Measurements from ENCODE around the gene SEMA3C.

Gene SEMA3C

GRCh38 chr7:80783678-80784327 is 135.0 kb downstream of the SEMA3C start:
- Mint-ChIP-seq H3K27ac (no peak overlapping the region), H3K36me3 (no peaks in the 10 kb centered on the region)

DNA sequence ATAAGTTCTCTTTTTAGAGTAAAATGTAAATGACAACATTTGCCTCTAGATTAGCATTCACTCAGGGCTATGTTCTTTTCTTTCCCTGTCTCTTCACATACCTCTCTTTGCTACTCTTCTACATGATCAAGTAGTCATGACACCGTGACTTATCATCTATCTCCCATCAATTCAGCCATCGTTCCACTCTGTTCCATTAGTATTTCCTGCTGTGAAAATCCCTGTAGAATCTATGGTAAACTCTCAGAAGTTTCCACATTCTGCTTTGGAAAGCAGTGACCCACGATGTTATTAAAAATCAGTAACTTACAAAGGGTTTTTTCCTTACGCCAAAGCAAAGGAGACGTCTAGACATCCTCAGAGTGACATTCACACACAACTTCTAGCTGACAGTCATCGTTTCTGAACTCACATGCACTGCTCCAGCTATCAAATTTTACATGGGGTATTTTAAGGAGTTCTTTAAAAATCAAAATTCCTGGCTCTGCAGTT is 135.6 kb downstream of the SEMA3C start:
- H3K4me3 Mint-ChIP-seq: no peak overlapping the region
- CTCF ChIA-PET: no interaction called here
- no peaks in the 10 kb centered on the region for H3K4me1 Mint-ChIP-seq
- DNase-seq: no peak
- H3K36me3 Mint-ChIP-seq: no peaks in the 10 kb centered on the region
- no peaks in the 10 kb centered on the region for H3K27me3 Mint-ChIP-seq
- H3K9me3 Mint-ChIP-seq: no peaks in the 10 kb centered on the region
- no peak overlapping the region for H3K27ac Mint-ChIP-seq

More at GRCh38 chr7:80783678-80784327, 135.0 kb downstream of the SEMA3C start:
- no peaks in the 10 kb centered on the region for H3K9me3 Mint-ChIP-seq
- H3K4me3 Mint-ChIP-seq: no peak overlapping the region
- H3K27me3 Mint-ChIP-seq: no peaks in the 10 kb centered on the region
- H3K4me1 Mint-ChIP-seq: no peaks in the 10 kb centered on the region
- CTCF ChIA-PET: no interaction called here
- DNase-seq: no peak

DNA sequence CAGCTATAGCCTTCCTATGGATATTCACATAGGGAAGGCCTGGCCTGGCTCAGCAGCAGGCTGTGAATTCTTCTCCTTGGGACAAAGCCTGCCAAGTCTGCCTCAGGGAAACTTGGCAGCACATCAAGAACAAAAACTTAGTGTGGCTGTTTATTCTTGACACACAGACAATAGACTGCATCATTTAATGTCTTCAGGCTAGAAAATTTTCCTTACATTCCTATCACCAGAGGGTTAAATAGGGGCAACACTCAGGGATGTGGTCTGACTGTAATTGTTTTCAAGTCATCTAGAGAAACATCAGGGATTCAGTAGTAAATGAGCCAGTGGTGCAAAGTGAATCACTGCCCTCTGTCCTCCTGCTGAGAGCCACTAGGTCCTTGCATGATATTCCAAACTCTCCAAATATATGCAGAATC is 137.3 kb downstream of the SEMA3C start:
- no peak overlapping the region for H3K27ac Mint-ChIP-seq
- no peaks in the 10 kb centered on the region for H3K9me3 Mint-ChIP-seq
- H3K36me3 Mint-ChIP-seq: no peaks in the 10 kb centered on the region
- CTCF ChIA-PET: no interaction called here
- H3K4me3 Mint-ChIP-seq: no peak overlapping the region
- H3K27me3 Mint-ChIP-seq: no peaks in the 10 kb centered on the region
- no peaks in the 10 kb centered on the region for H3K4me1 Mint-ChIP-seq
- no peak for DNase-seq

DNA sequence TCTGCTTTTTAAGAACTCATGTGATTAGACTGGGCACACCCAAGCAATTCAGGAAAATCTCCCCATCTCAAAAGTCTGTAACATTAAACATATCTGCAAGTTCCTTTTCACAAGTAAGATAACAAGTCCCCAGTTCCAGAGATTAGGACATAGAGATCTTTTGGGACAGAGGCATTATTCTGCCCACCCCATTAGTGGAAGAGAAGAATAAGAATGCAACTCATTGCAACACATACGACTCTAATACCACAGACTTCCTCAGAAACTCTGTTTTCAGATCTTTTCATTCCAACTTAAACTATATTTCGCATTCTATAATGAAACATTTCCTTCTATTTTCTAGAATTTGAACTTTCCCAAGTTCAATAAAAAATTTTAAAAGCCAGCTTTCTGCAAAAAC is 137.7 kb downstream of the SEMA3C start:
- H3K9me3 Mint-ChIP-seq: no peaks in the 10 kb centered on the region
- H3K4me3 Mint-ChIP-seq: no peak overlapping the region
- no peaks in the 10 kb centered on the region for H3K4me1 Mint-ChIP-seq
- CTCF ChIA-PET: no interaction called here
- no peaks in the 10 kb centered on the region for H3K27me3 Mint-ChIP-seq
- H3K36me3 Mint-ChIP-seq: no peaks in the 10 kb centered on the region
- DNase-seq: no peak
- H3K27ac Mint-ChIP-seq: no peak overlapping the region

GRCh38 chr7:80779456-80779855 is 139.4 kb downstream of the SEMA3C start:
- CTCF ChIA-PET: no interaction called here
- no peaks in the 10 kb centered on the region for H3K36me3 Mint-ChIP-seq
- no peak overlapping the region for H3K4me3 Mint-ChIP-seq
- no peak overlapping the region for H3K27ac Mint-ChIP-seq
- no peak for DNase-seq
- H3K9me3 Mint-ChIP-seq: no peaks in the 10 kb centered on the region
- H3K27me3 Mint-ChIP-seq: no peaks in the 10 kb centered on the region
- no peaks in the 10 kb centered on the region for H3K4me1 Mint-ChIP-seq

DNA sequence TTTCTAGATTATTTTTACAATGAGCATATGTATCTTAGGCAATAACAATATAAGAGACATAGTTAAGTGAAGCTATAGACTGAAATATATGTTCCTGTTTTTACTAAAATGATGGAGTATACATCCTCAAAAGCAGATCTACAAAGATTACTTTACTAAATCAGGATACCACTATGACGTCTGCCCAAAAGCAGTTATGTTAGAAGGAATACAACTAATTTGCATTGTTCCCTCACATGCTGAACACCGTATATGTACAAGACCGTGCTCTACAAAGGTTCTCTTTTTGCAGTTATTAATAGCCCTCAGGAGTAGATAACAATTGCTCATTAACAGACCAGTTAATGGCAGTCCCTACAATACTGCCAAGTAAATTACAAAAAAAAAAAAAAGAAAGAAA is 143.0 kb downstream of the SEMA3C start:
- DNase-seq: no peak
- Mint-ChIP-seq H3K4me1 (no peaks in the 10 kb centered on the region), H3K27ac (no peak overlapping the region), H3K4me3 (no peak overlapping the region), H3K9me3 (no peaks in the 10 kb centered on the region), H3K27me3 (no peaks in the 10 kb centered on the region), H3K36me3 (no peaks in the 10 kb centered on the region)
- CTCF ChIA-PET: interaction anchor here (0.5 kb wide), 1 partner anchor 874 kb away, joined by 4 read pairs; no protein-coding TSS in a partner anchor

DNA sequence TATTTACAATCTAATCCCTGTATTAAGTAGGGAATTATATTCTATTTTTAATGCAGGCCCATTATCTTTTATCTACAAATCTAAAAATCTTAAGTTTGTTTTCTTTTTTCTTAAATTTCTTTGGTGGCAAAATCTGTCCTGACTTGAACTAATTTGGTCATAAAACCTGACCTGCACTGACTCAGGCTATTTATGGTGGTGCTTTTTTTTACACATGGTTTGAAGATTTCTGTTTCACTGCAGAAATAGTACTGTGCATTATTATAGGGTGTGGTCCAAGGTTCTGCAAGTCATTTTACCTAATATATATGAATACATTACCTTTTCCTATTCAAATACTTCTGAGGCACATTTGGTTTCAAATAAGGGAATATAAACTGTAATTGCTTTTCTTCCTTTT is 143.4 kb downstream of the SEMA3C start:
- Mint-ChIP-seq H3K27ac (no peak overlapping the region), H3K4me1 (no peaks in the 10 kb centered on the region), H3K4me3 (no peak overlapping the region), H3K27me3 (no peaks in the 10 kb centered on the region), H3K9me3 (no peaks in the 10 kb centered on the region), H3K36me3 (no peaks in the 10 kb centered on the region)
- CTCF ChIA-PET: no interaction called here
- DNase-seq: no peak

GRCh38 chr7:80774843-80775242 is 144.0 kb downstream of the SEMA3C start:
- no peak overlapping the region for H3K27ac Mint-ChIP-seq
- CTCF ChIA-PET: no interaction called here

DNA sequence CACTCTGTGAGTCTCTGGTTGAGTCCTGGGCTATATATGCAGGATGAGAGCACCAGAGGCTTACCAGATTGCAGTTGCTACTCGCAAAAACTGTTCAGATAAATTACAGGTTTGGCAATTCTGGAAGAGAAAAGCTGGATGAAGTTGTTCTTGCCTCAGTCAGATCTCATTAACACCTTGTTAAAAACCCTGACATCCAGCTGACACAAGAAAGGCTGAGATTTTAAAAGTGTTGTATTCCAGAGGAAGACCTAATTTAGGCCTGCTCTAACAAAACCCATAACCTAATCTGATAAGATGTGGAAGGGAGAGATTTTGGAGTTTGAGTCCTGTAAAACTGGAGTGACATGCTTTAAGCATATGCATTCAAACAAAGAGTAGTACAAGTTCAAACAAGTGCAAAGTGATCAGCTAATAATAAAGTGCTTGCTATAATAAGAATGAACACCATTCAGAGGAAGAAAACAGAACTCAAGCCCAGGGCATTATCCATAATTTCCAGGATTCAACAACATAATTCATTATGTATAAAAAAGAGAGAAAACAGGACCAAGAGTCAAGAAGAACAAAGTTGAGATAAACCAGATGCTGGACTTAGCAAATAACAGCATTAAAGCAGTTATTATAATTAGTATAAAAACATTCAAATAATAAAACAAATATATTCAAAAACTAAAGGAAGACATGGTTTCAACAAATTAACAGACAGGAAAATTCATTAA is 144.9 kb downstream of the SEMA3C start:
- H3K27ac Mint-ChIP-seq: no peak overlapping the region
- no peaks in the 10 kb centered on the region for H3K36me3 Mint-ChIP-seq
- H3K27me3 Mint-ChIP-seq: no peaks in the 10 kb centered on the region
- no peak overlapping the region for H3K4me3 Mint-ChIP-seq
- H3K4me1 Mint-ChIP-seq: no peaks in the 10 kb centered on the region
- DNase-seq: no peak
- H3K9me3 Mint-ChIP-seq: no peaks in the 10 kb centered on the region
- CTCF ChIA-PET: no interaction called here

More at GRCh38 chr7:80774843-80775242, 144.0 kb downstream of the SEMA3C start:
- Mint-ChIP-seq H3K36me3 (no peaks in the 10 kb centered on the region), H3K27me3 (no peaks in the 10 kb centered on the region), H3K9me3 (no peaks in the 10 kb centered on the region), H3K4me1 (no peaks in the 10 kb centered on the region), H3K4me3 (no peak overlapping the region)
- no peak for DNase-seq

DNA sequence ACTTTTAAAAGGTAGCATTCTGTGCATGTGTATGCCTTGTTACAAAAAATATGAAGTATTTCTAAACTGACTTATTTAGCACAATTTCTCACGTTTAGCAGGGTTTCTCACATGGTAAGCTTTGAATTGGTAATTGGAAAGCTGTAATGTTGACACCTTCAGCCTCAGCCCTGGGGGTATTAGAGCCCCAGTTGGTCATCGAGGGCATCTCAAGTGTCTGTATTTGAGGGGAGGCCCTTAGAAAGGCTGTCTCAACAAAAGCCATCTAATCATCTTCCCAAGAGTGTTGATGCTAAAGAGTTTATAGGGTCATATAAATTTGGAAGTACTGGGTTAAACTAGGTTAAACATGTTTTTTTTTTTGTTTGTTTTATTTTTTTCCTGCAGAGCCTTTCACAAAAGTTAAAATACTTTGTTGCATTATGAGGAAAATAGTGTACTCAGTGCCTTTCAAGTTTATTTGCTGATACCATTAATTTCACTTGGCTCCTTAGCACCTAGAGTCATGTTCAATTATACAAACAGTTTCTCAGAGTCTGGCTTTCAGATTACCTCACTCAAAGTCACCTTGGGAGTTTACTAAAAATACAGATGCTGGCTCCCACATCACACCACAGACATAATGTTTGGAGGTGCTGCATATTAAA is 146.4 kb downstream of the SEMA3C start:
- DNase-seq: no peak
- Mint-ChIP-seq H3K27ac (no peak overlapping the region), H3K9me3 (no peaks in the 10 kb centered on the region), H3K27me3 (no peaks in the 10 kb centered on the region), H3K4me1 (no peaks in the 10 kb centered on the region), H3K4me3 (no peak overlapping the region), H3K36me3 (no peaks in the 10 kb centered on the region)
- CTCF ChIA-PET: no interaction called here

- Mint-ChIP-seq H3K9me3 (no peaks in the 10 kb centered on the region), H3K36me3 (no peaks in the 10 kb centered on the region), H3K27ac (no peak overlapping the region), H3K27me3 (no peaks in the 10 kb centered on the region), H3K4me3 (no peak overlapping the region), H3K4me1 (no peaks in the 10 kb centered on the region)
- CTCF ChIA-PET: interaction anchor here (1.0 kb wide), 1 partner anchor 31 kb away, joined by 3 read pairs; no protein-coding TSS in a partner anchor
- no peak for DNase-seq
Measured at GRCh38 chr7:80771523-80771922, 147.3 kb downstream of the SEMA3C start.

DNA sequence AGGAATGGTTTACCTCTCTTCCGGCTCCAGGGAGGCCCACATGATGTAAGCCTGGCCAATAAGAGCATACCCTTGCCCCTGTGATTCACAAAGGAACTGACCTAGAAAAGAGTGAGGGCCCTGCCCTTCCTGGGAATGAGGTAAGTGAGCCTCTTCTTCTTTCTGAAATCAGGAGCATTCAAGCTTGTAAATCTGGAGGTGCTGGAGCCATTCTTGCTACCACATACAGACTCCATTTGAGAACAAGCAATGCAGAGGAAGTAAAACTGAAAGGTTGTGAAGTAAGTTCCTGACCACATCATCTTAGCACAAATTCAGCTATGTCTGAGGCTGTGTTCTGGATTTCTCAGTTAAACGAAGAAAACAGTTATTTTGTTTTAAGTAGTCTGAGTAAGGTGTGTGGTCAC is 148.2 kb downstream of the SEMA3C start:
- Mint-ChIP-seq H3K4me3 (no peak overlapping the region), H3K27ac (no peak overlapping the region), H3K4me1 (no peaks in the 10 kb centered on the region), H3K27me3 (no peaks in the 10 kb centered on the region), H3K9me3 (no peaks in the 10 kb centered on the region), H3K36me3 (no peaks in the 10 kb centered on the region)
- CTCF ChIA-PET: no interaction called here
- no peak for DNase-seq

DNA sequence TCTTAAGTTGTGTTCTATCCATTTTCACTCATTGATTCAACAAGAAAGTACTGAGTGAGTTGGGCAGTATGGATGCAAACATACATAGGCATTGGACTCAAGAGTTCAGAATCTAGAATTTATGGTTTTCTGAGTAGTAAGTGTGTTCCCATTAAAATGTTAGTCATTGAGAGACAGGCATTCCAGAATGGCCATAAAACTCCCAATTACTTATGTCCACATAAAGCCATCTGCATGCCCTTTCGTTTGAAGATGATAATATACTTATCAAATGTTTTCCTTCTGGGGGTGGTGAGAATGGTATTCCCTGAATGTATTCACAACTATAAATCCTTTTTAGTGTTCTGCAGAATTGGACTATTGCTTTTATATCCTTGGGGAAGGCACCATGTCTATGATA is 148.8 kb downstream of the SEMA3C start:
- no peak overlapping the region for H3K27ac Mint-ChIP-seq
- no peaks in the 10 kb centered on the region for H3K4me1 Mint-ChIP-seq
- CTCF ChIA-PET: no interaction called here
- H3K36me3 Mint-ChIP-seq: no peaks in the 10 kb centered on the region
- DNase-seq: no peak
- no peaks in the 10 kb centered on the region for H3K9me3 Mint-ChIP-seq
- no peak overlapping the region for H3K4me3 Mint-ChIP-seq
- H3K27me3 Mint-ChIP-seq: no peaks in the 10 kb centered on the region

GRCh38 chr7:80768756-80769155 is 150.1 kb downstream of the SEMA3C start:
- no peak for DNase-seq
- CTCF ChIA-PET: no interaction called here
- no peaks in the 10 kb centered on the region for H3K4me1 Mint-ChIP-seq
- no peak overlapping the region for H3K27ac Mint-ChIP-seq
- H3K9me3 Mint-ChIP-seq: no peaks in the 10 kb centered on the region
- no peak overlapping the region for H3K4me3 Mint-ChIP-seq
- no peaks in the 10 kb centered on the region for H3K36me3 Mint-ChIP-seq
- no peaks in the 10 kb centered on the region for H3K27me3 Mint-ChIP-seq

DNA sequence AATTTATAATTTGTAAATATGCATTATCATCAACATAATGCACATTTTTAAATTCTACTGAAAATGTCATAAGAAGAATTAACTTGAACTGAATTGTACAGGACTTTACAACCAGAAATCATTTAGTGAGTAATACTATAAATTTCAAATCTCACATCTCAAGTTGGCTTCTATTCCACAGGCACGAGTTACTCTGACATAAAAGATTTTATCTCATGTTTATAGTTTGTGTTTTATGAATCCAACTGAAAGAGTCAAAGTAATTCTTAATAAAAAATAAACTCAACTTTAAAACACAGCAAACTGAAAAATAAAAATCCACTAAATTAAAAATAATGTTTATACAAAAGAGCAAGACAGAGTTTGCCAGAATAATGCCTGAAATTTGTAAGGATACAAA is 151.2 kb downstream of the SEMA3C start:
- Mint-ChIP-seq H3K36me3 (no peaks in the 10 kb centered on the region), H3K27me3 (no peaks in the 10 kb centered on the region), H3K4me1 (no peaks in the 10 kb centered on the region), H3K4me3 (no peak overlapping the region), H3K27ac (no peak overlapping the region), H3K9me3 (no peaks in the 10 kb centered on the region)
- CTCF ChIA-PET: no interaction called here
- DNase-seq: no peak

Data from activated naive CD4-positive, alpha-beta T cell treated with anti-CD3 and anti-CD28 coated beads, Interleukin-2, amount 10 ng/mL, durations not matched to agents 7 days and 5 days (primary cell).